Common myeloid progenitor, CD34-positive (primary cell): ENCODE measurements around the gene ARL2BP.

Source experiments
- CTCF ChIA-PET: fragments of 350-600 bp; sonication (Branson Sonifier 250); formaldehyde crosslinking; loops from one replicate; lab custom pipeline; 2021; ENCODE audit warnings: antibody characterized with exemption; lab: Charles Lee
- POLR2A ChIA-PET: fragments of 350-600 bp; sonication (Branson Sonifier 250); formaldehyde crosslinking; loops from one replicate; lab custom pipeline; 2021; ENCODE audit warnings: antibody characterized with exemption; lab: Charles Lee
- DNase-seq, 3 donors: peaks; one replicate each; pipeline versions ENCODE4 v3.0.0 to v3.0.0-alpha.2; 2013
- H3K27ac ChIP-seq, 2 experiments: 1 replicate in 1 of 2; 2 replicates in 1 of 2; pipeline ENCODE4 v1.7.0; 2013; ENCODE audit warnings: inconsistent platforms in 2 of 2, low read length in 2 of 2, mild to moderate bottlenecking in 2 of 2, low read depth in 1 of 2, moderate library complexity in 1 of 2; ENCODE audit not compliant: severe bottlenecking in 2 of 2, insufficient read depth in 1 of 2, poor library complexity in 1 of 2
- H3K27me3 ChIP-seq, 5 experiments: replicated peaks in 2 of 5; 1 replicate in 3 of 5; 2 replicates in 2 of 5; pipeline versions ENCODE4 v1.6.1 to v1.7.0; 2013; ENCODE audit warnings: low read length in 4 of 5, mild to moderate bottlenecking in 2 of 5, moderate library complexity in 2 of 5, inconsistent platforms in 1 of 5; ENCODE audit not compliant: insufficient read depth in 5 of 5, control insufficient read depth in 4 of 5
- H3K36me3 ChIP-seq, 4 experiments: 1 replicate in 2 of 4; 2 replicates in 2 of 4; pipeline versions ENCODE4 v1.6.1 to v1.7.0; 2013; ENCODE audit warnings: low read length in 3 of 4, control low read depth in 1 of 4, mild to moderate bottlenecking in 1 of 4; ENCODE audit not compliant: control insufficient read depth in 4 of 4, insufficient read depth in 4 of 4
- H3K4me1 ChIP-seq, 4 experiments: 1 replicate in 3 of 4; 2 replicates in 1 of 4; pipeline versions ENCODE4 v1.6.1 to v1.7.1; 2013; ENCODE audit warnings: low read length in 3 of 4, mild to moderate bottlenecking in 3 of 4, control low read depth in 1 of 4, inconsistent platforms in 1 of 4, moderate library complexity in 1 of 4; ENCODE audit not compliant: control insufficient read depth in 4 of 4, insufficient read depth in 4 of 4; ENCODE audit errors: control extremely low read depth in 1 of 4
- H3K4me3 ChIP-seq, 7 experiments: 1 replicate in 4 of 7; 2 replicates in 3 of 7; pipeline versions ENCODE4 v1.5.1 to v1.7.0; 2013; ENCODE audit warnings: mild to moderate bottlenecking in 7 of 7, low read length in 6 of 7, moderate library complexity in 6 of 7, inconsistent platforms in 2 of 7, low read depth in 2 of 7, control low read depth in 1 of 7; ENCODE audit not compliant: insufficient read depth in 4 of 7, control insufficient read depth in 1 of 7; ENCODE audit errors: extremely low read depth in 1 of 7
- H3K9me3 ChIP-seq, 5 experiments: 1 replicate in 4 of 5; 2 replicates in 1 of 5; pipeline versions ENCODE4 v1.6.1 to v1.7.1; 2013; ENCODE audit warnings: low read length in 4 of 5, mild to moderate bottlenecking in 2 of 5, inconsistent platforms in 1 of 5, low read depth in 1 of 5, moderate library complexity in 1 of 5; ENCODE audit not compliant: control insufficient read depth in 4 of 5, insufficient read depth in 2 of 5; ENCODE audit errors: control extremely low read depth in 1 of 5
- WGBS: methylation state at CpG from one replicate; pipeline ENCODE4 v1.1.5; 2013; ENCODE audit not compliant: insufficient coverage; 5-methylcytosine and 5-hydroxymethylcytosine counted together

ARL2BP gene

DNA sequence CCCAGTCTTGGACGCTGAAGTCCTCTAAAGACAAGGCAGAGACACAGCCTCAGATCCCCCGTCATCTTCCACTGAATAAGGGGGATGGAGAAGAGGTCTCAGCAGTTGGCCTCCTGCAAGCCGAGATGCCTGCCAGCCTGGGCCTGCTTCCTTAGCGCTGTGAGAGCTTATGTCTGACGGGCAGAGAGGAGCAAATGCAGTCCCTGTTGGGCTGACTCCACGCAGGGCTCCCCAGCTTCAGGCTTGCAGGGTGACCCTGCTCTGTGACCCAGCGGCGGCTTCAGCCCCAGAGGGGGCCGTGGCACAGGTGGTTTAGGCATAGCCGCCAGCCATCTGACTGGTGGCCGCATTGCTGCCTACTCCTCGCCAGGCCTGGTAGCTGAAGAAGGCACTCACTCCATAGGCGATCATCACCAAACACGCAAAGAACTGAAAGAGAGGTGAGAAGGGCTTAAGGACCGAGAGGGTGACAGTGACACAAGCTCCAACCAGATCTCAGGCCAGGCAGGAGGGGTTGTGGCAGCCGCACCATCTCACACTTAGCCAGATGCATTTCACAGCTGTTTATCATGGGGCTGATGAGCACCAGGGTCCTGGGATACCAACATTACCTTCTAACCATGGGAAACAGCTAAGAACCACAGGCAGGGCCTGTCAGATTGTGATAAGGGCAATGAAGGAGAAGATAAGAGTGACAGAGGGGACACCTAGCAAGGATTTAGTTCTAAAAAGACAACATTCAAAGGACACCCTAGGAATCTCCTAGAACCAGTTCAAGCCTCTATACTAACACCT is 11.7 kb downstream of the ARL2BP start:
- DNase-seq, result peak in 1 of 3 donors; percentile 25
- ChIA-PET POLR2A (no interaction called here), CTCF (no interaction called here)
- Histone ChIP-seq H3K9me3 (no peaks in the 10 kb centered on the region), H3K4me1 (peaks cover 0 to 5% (median 3%) of the 10 kb centered on the region in 4 experiments), H3K27ac (no peak overlapping the region), H3K36me3 (peaks cover 2 to 16% (median 7%) of the 10 kb centered on the region in 4 experiments), H3K4me3 (no peak overlapping the region), H3K27me3 (no peaks in the 10 kb centered on the region)
- WGBS, result 97% methylated on average over 16 of the region's 16 CpGs

DNA sequence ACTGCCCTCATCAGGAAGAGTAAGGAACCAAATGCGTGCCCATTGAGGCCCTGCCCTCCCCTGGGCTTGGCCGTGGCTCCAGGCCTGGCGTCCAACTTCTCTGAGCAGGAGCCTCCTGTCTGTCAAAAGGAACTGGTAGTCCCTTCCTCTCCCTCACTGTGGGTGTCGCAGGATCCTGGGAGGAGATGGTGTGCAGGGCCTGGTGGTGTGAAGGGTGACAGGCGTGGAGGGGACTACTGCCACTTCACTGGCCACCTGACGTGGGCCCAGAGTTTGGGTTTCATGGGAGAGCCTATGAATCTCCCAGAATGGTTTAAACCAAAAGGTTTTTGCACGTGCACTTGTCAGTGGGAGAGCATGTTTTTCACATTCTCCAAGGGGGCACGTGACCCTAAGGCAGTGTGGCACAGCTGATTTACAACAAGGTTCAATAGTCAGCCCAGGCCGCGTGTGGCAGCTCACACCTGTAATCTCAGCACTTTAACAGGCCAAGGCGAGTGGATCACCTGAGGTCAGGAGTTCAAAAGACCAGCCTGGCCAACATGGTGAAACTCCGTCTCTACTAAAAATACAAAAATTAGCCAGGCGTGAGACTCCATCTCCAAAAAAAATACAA is 12.5 kb downstream of the ARL2BP start:
- ChIA-PET CTCF (no interaction called here), POLR2A (no interaction called here)
- peaks cover 0 to 8% (median 2%) of the 10 kb centered on the region in 4 experiments for H3K36me3 ChIP-seq
- WGBS, result 95% methylated on average over 10 of the region's 13 CpGs
- no peak for DNase-seq
- no peak overlapping the region for H3K4me3 ChIP-seq
- H3K27ac ChIP-seq, result no peak overlapping the region
- no peaks in the 10 kb centered on the region for H3K27me3 ChIP-seq
- H3K4me1 ChIP-seq, result peaks cover 0 to 5% (median 3%) of the 10 kb centered on the region in 4 experiments
- no peaks in the 10 kb centered on the region for H3K9me3 ChIP-seq

DNA sequence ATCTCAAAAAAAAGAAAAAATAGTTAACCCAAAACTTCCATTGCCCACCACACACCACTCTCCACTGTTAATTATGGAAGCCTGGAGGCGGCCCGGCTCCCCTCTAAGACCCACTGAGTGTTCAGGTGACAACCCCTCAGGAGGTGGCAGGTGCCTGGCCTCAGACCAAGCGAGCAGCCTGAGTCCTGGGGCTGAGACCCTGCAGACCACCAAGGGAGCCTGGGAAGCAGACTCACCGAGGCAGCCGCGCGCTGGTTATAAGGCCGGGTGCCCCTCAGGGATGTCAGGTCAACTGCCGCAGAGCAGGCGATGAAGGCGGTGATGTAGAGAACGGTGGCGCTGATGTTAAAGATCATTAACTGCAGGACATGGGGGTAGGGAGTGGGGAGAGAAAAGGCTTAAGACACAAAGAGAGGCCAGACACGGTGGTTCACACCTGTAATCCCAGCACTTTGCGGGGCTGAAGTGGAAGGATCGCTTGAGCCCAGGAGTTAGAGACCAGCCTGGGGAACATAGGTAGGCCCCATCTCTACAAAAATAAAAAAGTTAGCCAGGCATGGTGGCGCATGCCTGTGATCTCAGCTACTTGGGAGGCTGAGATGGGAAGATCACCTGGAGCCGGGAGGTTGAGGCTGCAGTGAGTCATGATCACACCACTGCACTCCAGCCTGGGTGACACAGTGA is 13.3 kb downstream of the ARL2BP start:
- H3K27ac ChIP-seq, result no peak overlapping the region
- H3K27me3 ChIP-seq, result no peaks in the 10 kb centered on the region
- WGBS, result 96% methylated on average over 17 of the region's 18 CpGs
- CTCF ChIA-PET, result no interaction called here
- no peaks in the 10 kb centered on the region for H3K9me3 ChIP-seq
- H3K4me1 ChIP-seq, result peaks cover 0 to 5% (median 3%) of the 10 kb centered on the region in 4 experiments
- H3K36me3 ChIP-seq, result peaks cover 0 to 2% (median under 1%) of the 10 kb centered on the region in 4 experiments
- POLR2A ChIA-PET, result interaction anchor here (0.6 kb wide), 1 partner anchor 158 kb away, joined by 6 read pairs; no protein-coding TSS in a partner anchor
- no peak overlapping the region for H3K4me3 ChIP-seq
- no peak for DNase-seq

DNA sequence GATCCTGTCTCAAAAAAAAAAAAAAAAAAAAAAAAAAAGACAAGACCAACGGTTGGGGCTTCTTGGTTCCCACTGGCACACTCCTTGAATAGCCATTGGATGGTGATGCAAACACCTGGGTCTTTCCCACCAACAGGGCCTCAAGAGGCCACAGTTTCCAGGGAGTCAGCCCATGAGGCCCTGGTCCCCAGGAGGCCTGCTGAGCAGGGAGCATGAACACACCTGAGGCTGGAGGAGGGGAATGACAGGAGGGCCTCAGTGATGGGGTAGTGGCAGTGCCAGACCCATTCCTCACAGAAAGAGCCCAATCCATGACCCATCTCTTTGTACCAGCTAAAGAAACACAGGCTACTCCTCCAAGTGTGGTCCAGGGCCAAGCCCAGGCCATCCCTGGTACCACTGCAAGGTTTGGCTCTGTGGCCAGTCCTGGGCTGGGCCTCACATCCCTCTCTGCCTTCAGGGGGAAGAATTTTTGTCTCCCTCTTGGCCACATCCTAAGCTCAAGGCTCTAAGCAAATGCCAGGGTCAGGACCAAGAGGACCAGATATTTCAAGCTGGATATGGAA is 13.9 kb downstream of the ARL2BP start:
- no CpG with 5 or more reads among the region's 1 CpG for WGBS
- CTCF ChIA-PET, result interaction anchor here (1.4 kb wide), 1 partner anchor 12 kb away, joined by 3 read pairs; no protein-coding TSS in a partner anchor
- H3K27ac ChIP-seq, result no peak overlapping the region

DNA sequence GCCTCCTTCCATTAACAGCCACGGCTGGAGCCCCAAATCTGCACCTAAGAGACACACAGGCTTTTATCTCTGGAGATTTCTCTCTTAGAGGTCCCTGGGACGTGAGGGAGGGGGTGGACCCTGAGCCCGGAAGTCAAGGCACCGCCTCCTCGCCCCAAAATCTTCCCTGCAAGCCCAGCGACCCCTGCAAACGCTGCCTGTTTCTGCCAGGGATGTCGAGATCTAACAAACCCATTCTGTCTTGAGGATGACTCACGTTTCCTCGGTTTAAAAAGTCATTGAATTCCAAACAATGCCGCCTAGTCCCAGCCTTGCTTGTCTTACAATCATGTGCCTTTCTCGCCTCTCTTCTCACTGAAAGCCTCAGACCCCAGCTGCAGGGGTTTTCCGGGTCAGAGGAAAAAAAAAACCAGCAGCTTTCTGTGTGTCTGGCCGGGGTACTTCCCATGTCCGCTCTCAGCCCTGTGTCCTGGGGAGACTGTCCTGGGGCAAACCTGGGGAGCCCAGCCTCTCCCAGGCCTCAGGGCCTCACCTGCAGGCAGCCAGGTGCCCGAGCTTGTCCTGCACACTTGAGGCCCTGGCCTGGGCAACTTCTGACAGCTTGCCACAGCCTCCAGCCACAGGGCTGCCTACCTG is 15.4 kb downstream of the ARL2BP start:
- 59% methylated on average over 12 of the region's 16 CpGs for WGBS
- ChIA-PET CTCF (interaction anchor here (0.7 to 1.4 kb wide), 3 partner anchors 9 to 18 kb away, joined by 3 to 4 read pairs (median 3); no protein-coding TSS in a partner anchor), POLR2A (no interaction called here)
- peak in 2 of 3 donors; percentile 56 to 65 for DNase-seq
- Histone ChIP-seq H3K4me3 (peak overlapping the region in 1 of 7 experiments; percentile 11), H3K27ac (no peak overlapping the region), H3K4me1 (peaks cover 0 to 5% (median 3%) of the 10 kb centered on the region in 4 experiments), H3K9me3 (no peaks in the 10 kb centered on the region), H3K27me3 (no peaks in the 10 kb centered on the region), H3K36me3 (peaks cover 0 to 2% (median 0%) of the 10 kb centered on the region in 4 experiments)

More for the DNA sequence above, 13.9 kb downstream of the ARL2BP start:
- Histone ChIP-seq H3K9me3 (no peaks in the 10 kb centered on the region), H3K4me1 (peaks cover 0 to 5% (median 3%) of the 10 kb centered on the region in 4 experiments), H3K36me3 (peaks cover 0 to 2% (median under 1%) of the 10 kb centered on the region in 4 experiments), H3K27me3 (no peaks in the 10 kb centered on the region), H3K4me3 (no peak overlapping the region)
- no peak for DNase-seq
- POLR2A ChIA-PET, result interaction anchor here (0.6 kb wide), 1 partner anchor 157 kb away, joined by 6 read pairs; no protein-coding TSS in a partner anchor

DNA sequence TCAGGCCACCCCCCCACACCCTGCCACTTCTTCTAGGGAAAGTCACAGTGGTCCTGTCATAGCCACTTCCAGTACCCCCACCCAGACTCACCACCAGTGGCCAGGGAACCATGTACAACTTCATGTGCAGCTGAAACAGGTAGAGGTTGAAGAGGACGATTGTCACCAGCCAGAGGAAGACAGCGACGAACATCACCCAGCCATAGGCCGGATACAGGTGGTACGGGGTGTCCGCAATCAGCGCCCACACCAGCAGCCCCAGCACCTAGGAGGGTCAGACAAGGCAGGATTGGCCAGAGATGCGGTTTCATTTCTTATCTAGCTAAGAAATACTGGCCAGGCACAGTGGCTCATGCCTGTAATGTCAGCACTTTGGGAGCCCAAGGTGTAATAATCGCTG is 16.7 kb downstream of the ARL2BP start:
- DNase-seq, result no peak
- Histone ChIP-seq H3K9me3 (no peaks in the 10 kb centered on the region), H3K4me1 (peaks cover 0 to 13% (median 8%) of the 10 kb centered on the region in 4 experiments), H3K27me3 (no peaks in the 10 kb centered on the region), H3K4me3 (no peak overlapping the region), H3K36me3 (no peaks in the 10 kb centered on the region), H3K27ac (no peak overlapping the region)
- 95% methylated on average over 9 of the region's 9 CpGs for WGBS
- POLR2A ChIA-PET, result interaction anchor here (0.6 kb wide), 2 partner anchors 47 to 1202 kb away, joined by 3 to 4 read pairs; no protein-coding TSS in a partner anchor
- CTCF ChIA-PET, result no interaction called here
